Measurements from ENCODE around the gene CAND2.
A peak's percentile ranks its signal among the peaks of the same experiment; 100 is the strongest.

GRCh38 chr3:12841149-12841969 is 44.9 kb downstream of the CAND2 start, which contains the start of gene RPL32:
- TF ChIP-seq CTCF (IDR thresholded peaks at IDR 0.05) (peak; percentile 69 to 91 (median 81)), POLR2A (IDR thresholded peaks at IDR 0.05) (peak; percentile 69 to 79)

Data from tibial nerve (tissue), 3 donors.